ENCODE data around the gene MBLAC2. TPM values are rescaled to one million over a fixed set of nuclear protein-coding genes. Genes with fewer than 3 reads are reported as not detected.
A peak's percentile ranks its signal among the peaks of the same experiment; 100 is the strongest.

The MBLAC2 gene
- 1 to 10 TPM in 3 of 5 donors, under 1 TPM in 2; under 0.01 to 4.9 (median 3.0) TPM for total RNA-seq
- polyA plus RNA-seq: 1 to 10 TPM in 2 of 3 donors, under 1 TPM in 1; 0.87 to 1.9 (median 1.8) TPM
- long read RNA-seq, donor 1: 0 reads
- long read RNA-seq, donor 2: 0 reads
- long read RNA-seq, donor 3, full-length matches to known transcripts: 2 of 2 reads
- long read RNA-seq, donor 3, partial matches to known transcripts: 0 of 2 reads
- long read RNA-seq, donor 3, other reads (novel, unspliced or antisense): 0 of 2 reads
- long read RNA-seq, donor 4: 0 reads
- long read RNA-seq, donor 5, full-length matches to known transcripts: 4 of 4 reads
- long read RNA-seq, donor 5, partial matches to known transcripts: 0 of 4 reads
- long read RNA-seq, donor 5, other reads (novel, unspliced or antisense): 0 of 4 reads
- long read RNA-seq, donor 6, full-length matches to known transcripts: 4 of 4 reads
- long read RNA-seq, donor 6, partial matches to known transcripts: 0 of 4 reads
- long read RNA-seq, donor 6, other reads (novel, unspliced or antisense): 0 of 4 reads
- long read RNA-seq, donor 7, full-length matches to known transcripts: 3 of 3 reads
- long read RNA-seq, donor 7, partial matches to known transcripts: 0 of 3 reads
- long read RNA-seq, donor 7, other reads (novel, unspliced or antisense): 0 of 3 reads
- long read RNA-seq, donor 8, full-length matches to known transcripts: 2 of 2 reads
- long read RNA-seq, donor 8, partial matches to known transcripts: 0 of 2 reads
- long read RNA-seq, donor 8, other reads (novel, unspliced or antisense): 0 of 2 reads
- long read RNA-seq, donor 9, full-length matches to known transcripts: 3 of 3 reads
- long read RNA-seq, donor 9, partial matches to known transcripts: 0 of 3 reads
- long read RNA-seq, donor 9, other reads (novel, unspliced or antisense): 0 of 3 reads
- long read RNA-seq, donor 10, full-length matches to known transcripts: 3 of 3 reads
- long read RNA-seq, donor 10, partial matches to known transcripts: 0 of 3 reads
- long read RNA-seq, donor 10, other reads (novel, unspliced or antisense): 0 of 3 reads

DNA sequence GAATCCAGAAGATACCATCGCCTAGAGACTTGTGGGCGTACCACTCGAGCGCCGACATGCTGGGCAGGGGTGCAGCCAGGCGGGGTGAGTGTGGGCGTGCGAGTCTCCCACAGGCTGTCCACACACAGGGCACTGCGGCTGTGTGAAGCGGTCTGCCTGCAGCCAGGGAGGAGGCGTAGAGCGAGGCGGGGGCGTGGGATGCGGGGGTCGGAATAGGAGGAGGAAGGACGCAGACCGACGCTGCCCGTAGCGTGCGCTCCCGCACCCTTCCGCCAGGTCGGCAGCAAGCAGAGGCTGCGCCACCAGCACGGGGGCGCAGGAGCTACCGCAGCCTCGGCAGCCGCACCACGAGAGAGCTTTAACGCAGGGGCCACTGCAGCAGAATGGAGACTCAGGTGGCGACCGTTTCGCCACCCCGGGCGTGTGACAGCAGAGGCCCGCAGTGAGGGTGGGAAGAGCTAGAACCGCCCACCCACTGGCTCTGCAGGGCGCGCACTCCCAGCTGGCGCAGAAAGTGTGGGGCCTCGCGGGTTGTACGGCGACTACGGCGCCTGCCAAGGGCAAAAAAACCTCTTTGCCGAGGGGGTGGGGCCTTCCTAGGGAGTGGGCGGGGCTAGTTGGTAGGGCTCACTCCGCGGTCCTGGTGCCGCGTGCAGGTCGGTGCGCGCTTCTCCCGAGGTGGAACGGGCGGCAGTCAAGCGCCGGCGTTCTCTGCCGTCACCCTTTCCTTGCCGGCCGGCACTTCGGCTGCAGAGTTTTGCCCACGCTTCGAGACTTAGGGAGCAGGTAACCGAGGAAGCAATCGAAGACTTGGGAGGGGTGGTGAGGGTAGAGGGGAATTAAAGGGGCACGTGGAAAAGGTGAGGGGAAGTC, at the start of gene MBLAC2, which contains the start of gene POLR3G:
TSS of gene MBLAC2 (minus strand) at position 537 of the 873 bp plus-strand sequence. CDS start at position 58, 479 bp downstream.
TSS of gene POLR3G (plus strand) at position 630 of the 873 bp plus-strand sequence. CDS start 10,704 bp downstream, outside the sequence.
- Histone ChIP-seq H3K27me3 (no peaks in the 10 kb centered on the region), H3K27ac (peak within 1 kb of the TSS; percentile 79 to 89 (median 84)), H3K4me3 (peak within 1 kb of the TSS; percentile 87 to 94 (median 90)), H3K4me1 (peaks cover 9 to 44% (median 23%) of the 10 kb centered on the region in 4 donors), H3K36me3 (no peaks in the 10 kb centered on the region), H3K9me3 (no peaks in the 10 kb centered on the region)
- TF ChIP-seq, protein P1, sequence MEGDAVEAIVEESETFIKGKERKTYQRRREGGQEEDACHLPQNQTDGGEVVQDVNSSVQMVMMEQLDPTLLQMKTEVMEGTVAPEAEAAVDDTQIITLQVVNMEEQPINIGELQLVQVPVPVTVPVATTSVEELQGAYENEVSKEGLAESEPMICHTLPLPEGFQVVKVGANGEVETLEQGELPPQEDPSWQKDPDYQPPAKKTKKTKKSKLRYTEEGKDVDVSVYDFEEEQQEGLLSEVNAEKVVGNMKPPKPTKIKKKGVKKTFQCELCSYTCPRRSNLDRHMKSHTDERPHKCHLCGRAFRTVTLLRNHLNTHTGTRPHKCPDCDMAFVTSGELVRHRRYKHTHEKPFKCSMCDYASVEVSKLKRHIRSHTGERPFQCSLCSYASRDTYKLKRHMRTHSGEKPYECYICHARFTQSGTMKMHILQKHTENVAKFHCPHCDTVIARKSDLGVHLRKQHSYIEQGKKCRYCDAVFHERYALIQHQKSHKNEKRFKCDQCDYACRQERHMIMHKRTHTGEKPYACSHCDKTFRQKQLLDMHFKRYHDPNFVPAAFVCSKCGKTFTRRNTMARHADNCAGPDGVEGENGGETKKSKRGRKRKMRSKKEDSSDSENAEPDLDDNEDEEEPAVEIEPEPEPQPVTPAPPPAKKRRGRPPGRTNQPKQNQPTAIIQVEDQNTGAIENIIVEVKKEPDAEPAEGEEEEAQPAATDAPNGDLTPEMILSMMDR (IDR thresholded peaks at IDR 0.05): peak in 4 of 7 experiments; percentile 11 to 63 (median 44)
- TF ChIP-seq POLR2A (IDR thresholded peaks at IDR 0.05) (peak in 1 of 4 donors; percentile 28), POLR2AphosphoS5 (IDR thresholded peaks at IDR 0.05) (peak; percentile 72 to 92 (median 89)), EP300 (IDR thresholded peaks at IDR 0.05) (no peak)
- intact Hi-C loops (cut with DNase I; ENCODE audit: low total_unique reads): no loop called here
- WGBS, 5 donors: 0 to 1% (median 0%) methylated on average over 49 to 73 of the region's 73 CpGs
- peak; percentile 95 to 97 for DNase-seq

DNA sequence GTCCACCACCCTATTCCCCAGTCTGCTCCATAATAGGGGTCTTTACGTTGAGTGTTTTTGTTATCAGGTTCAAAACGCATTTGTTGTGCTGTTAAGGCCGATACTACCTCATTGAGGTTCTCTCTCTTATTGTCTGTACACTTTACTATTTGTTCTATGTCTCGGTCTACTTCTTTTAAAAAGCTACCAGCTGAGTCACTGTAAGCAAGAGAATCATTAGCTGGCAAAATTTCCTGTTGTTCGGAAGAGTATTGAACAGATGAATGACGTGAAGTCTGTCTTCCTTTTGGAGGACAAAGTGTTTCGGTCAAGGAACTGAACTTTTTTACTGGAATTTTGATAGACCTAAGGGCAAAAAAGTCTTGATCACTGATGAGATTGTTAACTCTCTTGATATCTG, 44.5 kb upstream of the MBLAC2 start:
- Histone ChIP-seq H3K27ac (no peak overlapping the region), H3K4me3 (no peak overlapping the region), H3K36me3 (peaks cover 4 to 57% (median 51%) of the 10 kb centered on the region in 4 donors), H3K27me3 (no peaks in the 10 kb centered on the region), H3K9me3 (no peaks in the 10 kb centered on the region), H3K4me1 (peaks cover 0 to 2% (median under 1%) of the 10 kb centered on the region in 4 donors)
- intact Hi-C loops (cut with DNase I; ENCODE audit: low total_unique reads): no loop called here
- 92 to 95% (median 94%) methylated on average over 7 of the region's 7 CpGs for WGBS, 5 donors
- DNase-seq: no peak
- TF ChIP-seq POLR2A (IDR thresholded peaks at IDR 0.05) (no peak), EP300 (IDR thresholded peaks at IDR 0.05) (no peak), POLR2AphosphoS5 (IDR thresholded peaks at IDR 0.05) (no peak)
- TF ChIP-seq, protein P1 (IDR thresholded peaks at IDR 0.05): no peak

DNA sequence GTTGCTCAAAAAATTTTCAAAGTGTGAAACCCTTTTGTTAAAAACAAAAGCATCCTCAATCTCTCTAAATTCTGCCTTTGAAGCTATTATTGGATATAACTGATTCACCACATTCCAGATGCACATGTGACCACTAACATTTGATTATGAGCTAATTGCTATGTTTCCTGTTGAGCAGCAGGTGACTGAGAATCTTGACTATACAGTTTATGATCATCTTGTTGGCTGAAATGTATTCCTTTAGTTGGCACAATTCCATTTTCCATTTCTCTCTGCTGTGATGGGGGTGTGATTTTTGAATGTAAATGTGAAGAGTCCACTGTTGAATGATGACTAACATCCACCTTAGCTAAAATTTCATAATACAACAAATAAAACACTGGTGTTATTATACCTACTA, 44.1 kb upstream of the MBLAC2 start:
- intact Hi-C loops (cut with DNase I; ENCODE audit: low total_unique reads): no loop called here
- no peaks in the 10 kb centered on the region for H3K9me3 ChIP-seq
- H3K4me1 ChIP-seq: peaks cover 0 to 5% (median 2%) of the 10 kb centered on the region in 4 donors
- no peak for TF ChIP-seq POLR2A (IDR thresholded peaks at IDR 0.05)
- no peak for TF ChIP-seq POLR2AphosphoS5 (IDR thresholded peaks at IDR 0.05)
- no peak for TF ChIP-seq EP300 (IDR thresholded peaks at IDR 0.05)
- TF ChIP-seq, protein P1 (IDR thresholded peaks at IDR 0.05): no peak
- no peak overlapping the region for H3K27ac ChIP-seq
- no peak overlapping the region for H3K4me3 ChIP-seq
- H3K27me3 ChIP-seq: no peaks in the 10 kb centered on the region
- H3K36me3 ChIP-seq: peaks cover 4 to 53% (median 47%) of the 10 kb centered on the region in 4 donors
- DNase-seq: no peak

Data from stomach (tissue), 19 donors.